Measurements from ENCODE around the gene P2RY4. TPM values are rescaled to one million over a fixed set of nuclear protein-coding genes. Genes with fewer than 3 reads are reported as not detected.

The P2RY4 gene
- total and polyA plus RNA-seq, 2 of the 13 experiments (the other 11 are each of a cell fraction or from before 2014, with no cell fraction given): 0.07 to 0.49 TPM

DNA sequence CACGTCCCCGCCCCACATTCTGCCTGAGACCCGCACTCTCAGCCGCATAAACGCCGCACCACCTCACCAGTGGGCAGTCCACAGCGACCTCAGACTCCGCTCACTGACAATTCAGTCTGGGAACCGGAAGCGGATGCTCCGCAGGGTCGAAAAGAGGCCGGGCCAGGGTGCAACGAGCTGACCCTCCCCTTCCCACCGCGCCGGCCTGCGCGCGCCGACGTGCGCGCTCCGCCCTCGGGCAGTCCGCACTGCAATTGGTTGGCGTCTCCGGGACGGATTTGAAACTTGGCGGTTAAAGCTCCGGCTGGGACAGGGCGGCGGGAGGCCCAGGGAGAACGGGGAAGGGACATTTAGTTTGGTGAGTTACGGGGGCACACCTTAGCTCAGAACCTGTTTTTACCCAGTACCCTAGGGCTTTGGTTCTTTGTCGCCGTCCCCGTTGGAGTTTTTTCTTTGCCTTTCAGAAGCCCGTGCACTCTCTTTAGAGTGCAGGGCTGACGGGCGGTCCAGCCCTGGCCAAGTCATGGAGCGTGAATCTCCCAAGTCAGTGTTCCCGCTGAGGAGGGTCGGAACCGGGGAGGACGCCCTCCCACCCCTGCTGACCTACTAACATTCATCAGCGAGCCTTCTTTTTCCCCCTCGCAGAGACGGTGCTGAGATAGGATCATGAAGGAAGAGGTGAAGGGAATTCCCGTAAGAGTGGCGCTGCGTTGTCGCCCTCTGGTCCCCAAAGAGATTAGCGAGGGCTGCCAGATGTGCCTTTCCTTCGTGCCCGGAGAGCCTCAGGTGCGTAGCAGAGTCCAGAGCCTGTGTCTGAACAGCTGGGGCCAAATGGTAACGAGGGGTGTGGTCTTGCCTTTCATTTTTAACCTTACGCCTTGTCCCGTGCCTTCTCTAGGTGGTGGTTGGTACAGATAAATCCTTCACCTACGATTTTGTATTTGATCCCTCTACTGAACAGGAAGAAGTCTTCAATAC is 30.1 kb upstream of the P2RY4 start, which contains the start of the genes KIF4A and PDZD11 (continued):
- TF ChIP-seq, protein P1, sequence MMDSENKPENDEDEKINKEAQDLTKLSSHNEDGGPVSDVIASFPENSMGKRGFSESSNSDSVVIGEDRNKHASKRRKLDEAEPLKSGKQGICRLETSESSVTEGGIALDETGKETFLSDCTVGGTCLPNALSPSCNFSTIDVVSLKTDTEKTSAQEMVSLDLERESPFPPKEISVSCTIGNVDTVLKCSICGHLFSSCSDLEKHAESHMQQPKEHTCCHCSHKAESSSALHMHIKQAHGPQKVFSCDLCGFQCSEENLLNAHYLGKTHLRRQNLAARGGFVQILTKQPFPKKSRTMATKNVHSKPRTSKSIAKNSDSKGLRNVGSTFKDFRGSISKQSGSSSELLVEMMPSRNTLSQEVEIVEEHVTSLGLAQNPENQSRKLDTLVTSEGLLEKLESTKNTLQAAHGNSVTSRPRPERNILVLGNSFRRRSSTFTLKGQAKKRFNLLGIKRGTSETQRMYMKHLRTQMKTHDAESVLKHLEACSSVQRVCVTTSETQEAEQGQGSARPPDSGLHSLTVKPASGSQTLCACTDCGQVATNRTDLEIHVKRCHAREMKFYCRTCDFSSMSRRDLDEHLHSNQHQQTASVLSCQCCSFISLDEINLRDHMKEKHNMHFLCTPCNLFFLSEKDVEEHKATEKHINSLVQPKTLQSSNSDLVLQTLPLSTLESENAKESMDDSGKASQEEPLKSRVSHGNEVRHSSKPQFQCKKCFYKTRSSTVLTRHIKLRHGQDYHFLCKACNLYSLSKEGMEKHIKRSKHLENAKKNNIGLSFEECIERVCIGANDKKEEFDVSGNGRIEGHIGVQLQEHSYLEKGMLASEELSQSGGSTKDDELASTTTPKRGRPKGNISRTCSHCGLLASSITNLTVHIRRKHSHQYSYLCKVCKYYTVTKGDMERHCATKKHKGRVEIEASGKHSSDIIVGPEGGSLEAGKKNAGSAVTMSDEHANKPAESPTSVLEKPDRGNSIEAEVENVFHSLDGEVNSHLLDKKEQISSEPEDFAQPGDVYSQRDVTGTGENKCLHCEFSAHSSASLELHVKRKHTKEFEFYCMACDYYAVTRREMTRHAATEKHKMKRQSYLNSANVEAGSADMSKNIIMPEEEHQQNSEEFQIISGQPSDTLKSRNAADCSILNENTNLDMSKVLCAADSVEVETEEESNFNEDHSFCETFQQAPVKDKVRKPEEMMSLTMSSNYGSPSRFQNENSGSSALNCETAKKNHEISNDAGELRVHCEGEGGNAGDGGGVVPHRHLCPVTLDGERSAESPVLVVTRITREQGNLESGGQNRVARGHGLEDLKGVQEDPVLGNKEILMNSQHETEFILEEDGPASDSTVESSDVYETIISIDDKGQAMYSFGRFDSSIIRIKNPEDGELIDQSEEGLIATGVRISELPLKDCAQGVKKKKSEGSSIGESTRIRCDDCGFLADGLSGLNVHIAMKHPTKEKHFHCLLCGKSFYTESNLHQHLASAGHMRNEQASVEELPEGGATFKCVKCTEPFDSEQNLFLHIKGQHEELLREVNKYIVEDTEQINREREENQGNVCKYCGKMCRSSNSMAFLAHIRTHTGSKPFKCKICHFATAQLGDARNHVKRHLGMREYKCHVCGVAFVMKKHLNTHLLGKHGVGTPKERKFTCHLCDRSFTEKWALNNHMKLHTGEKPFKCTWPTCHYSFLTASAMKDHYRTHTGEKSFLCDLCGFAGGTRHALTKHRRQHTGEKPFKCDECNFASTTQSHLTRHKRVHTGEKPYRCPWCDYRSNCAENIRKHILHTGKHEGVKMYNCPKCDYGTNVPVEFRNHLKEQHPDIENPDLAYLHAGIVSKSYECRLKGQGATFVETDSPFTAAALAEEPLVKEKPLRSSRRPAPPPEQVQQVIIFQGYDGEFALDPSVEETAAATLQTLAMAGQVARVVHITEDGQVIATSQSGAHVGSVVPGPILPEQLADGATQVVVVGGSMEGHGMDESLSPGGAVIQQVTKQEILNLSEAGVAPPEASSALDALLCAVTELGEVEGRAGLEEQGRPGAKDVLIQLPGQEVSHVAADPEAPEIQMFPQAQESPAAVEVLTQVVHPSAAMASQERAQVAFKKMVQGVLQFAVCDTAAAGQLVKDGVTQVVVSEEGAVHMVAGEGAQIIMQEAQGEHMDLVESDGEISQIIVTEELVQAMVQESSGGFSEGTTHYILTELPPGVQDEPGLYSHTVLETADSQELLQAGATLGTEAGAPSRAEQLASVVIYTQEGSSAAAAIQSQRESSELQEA (CRISPR knock-in tag; IDR thresholded peaks at IDR 0.05; ENCODE audit: not compliant biosample characterization): no peak
- TF ChIP-seq, protein P2, sequence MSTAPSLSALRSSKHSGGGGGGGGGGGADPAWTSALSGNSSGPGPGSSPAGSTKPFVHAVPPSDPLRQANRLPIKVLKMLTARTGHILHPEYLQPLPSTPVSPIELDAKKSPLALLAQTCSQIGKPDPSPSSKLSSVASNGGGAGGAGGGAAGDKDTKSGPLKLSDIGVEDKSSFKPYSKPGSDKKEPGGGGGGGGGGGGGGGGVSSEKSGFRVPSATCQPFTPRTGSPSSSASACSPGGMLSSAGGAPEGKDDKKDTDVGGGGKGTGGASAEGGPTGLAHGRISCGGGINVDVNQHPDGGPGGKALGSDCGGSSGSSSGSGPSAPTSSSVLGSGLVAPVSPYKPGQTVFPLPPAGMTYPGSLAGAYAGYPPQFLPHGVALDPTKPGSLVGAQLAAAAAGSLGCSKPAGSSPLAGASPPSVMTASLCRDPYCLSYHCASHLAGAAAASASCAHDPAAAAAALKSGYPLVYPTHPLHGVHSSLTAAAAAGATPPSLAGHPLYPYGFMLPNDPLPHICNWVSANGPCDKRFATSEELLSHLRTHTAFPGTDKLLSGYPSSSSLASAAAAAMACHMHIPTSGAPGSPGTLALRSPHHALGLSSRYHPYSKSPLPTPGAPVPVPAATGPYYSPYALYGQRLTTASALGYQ (CRISPR knock-in tag; IDR thresholded peaks at IDR 0.05): no peak
- TF ChIP-seq, protein P3, sequence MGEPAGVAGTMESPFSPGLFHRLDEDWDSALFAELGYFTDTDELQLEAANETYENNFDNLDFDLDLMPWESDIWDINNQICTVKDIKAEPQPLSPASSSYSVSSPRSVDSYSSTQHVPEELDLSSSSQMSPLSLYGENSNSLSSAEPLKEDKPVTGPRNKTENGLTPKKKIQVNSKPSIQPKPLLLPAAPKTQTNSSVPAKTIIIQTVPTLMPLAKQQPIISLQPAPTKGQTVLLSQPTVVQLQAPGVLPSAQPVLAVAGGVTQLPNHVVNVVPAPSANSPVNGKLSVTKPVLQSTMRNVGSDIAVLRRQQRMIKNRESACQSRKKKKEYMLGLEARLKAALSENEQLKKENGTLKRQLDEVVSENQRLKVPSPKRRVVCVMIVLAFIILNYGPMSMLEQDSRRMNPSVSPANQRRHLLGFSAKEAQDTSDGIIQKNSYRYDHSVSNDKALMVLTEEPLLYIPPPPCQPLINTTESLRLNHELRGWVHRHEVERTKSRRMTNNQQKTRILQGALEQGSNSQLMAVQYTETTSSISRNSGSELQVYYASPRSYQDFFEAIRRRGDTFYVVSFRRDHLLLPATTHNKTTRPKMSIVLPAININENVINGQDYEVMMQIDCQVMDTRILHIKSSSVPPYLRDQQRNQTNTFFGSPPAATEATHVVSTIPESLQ (CRISPR knock-in tag; conservative IDR thresholded peaks at IDR 0.05): no peak
- TF ChIP-seq, protein P4, sequence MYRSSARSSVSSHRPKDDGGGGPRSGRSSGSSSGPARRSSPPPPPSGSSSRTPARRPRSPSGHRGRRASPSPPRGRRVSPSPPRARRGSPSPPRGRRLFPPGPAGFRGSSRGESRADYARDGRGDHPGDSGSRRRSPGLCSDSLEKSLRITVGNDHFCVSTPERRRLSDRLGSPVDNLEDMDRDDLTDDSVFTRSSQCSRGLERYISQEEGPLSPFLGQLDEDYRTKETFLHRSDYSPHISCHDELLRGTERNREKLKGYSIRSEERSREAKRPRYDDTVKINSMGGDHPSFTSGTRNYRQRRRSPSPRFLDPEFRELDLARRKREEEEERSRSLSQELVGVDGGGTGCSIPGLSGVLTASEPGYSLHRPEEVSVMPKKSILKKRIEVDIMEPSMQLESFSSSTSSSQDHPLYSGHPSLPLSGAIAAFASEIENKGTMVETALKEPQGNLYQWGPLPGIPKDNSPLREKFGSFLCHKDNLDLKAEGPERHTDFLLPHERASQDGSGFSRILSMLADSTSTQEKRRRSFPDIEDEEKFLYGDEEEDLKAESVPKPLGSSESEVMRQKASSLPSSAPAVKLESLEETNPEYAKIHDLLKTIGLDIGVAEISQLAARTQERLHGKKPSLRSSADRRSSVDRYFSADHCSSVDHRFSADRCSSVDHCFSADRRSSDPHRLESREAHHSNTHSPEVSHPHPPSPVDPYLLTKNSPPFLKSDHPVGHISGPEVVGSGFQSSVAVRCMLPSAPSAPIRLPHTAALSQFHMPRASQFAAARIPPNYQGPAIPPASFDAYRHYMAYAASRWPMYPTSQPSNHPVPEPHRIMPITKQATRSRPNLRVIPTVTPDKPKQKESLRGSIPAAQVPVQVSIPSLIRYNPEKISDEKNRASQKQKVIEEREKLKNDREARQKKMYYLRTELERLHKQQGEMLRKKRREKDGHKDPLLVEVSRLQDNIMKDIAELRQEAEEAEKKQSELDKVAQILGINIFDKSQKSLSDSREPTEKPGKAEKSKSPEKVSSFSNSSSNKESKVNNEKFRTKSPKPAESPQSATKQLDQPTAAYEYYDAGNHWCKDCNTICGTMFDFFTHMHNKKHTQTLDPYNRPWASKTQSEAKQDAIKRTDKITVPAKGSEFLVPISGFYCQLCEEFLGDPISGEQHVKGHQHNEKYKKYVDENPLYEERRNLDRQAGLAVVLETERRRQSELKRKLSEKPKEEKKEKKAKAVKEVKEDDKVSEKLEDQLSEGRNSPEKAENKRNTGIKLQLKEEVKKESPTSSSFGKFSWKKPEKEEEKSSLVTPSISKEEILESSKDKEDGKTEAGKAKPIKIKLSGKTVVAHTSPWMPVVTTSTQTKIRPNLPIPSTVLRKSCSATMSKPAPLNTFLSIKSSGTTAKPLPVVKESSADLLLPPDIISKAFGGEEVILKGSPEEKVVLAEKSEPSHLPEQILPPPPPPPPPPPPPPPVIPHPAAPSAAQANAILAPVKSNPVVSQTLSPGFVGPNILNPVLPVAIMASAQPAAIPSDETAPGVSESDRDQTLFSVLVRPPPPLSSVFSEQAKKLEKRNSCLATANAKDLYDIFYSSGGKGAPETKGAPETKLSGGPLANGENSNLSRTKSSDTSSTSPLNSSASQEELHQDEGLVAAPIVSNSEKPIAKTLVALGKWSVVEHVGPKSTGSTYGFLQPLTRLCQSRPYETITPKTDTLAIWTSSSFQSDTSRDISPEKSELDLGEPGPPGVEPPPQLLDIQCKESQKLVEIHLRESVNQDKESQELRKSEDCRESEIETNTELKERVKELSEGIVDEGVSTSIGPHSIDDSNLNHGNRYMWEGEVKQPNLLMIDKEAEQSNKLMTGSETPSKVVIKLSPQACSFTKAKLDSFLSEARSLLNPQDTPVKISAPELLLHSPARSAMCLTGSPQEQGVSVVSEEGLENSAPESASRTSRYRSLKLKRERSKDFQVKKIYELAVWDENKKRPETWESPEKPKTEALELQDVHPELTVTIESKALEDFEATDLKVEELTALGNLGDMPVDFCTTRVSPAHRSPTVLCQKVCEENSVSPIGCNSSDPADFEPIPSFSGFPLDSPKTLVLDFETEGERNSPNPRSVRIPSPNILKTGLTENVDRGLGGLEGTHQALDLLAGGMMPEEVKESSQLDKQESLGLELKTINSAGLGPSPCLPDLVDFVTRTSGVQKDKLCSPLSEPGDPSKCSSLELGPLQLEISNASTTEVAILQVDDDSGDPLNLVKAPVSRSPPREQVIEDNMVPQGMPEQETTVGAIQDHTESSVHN (CRISPR knock-in tag; IDR thresholded peaks at IDR 0.05): no peak
- TF ChIP-seq TBP (CRISPR knock-in tag; IDR thresholded peaks at IDR 0.05): no peak

All from HepG2 (cell line).